Keratinocyte (primary cell): ENCODE results near the gene CUEDC2.

Source experiments
- CTCF ChIP-seq, 3 experiments: IDR thresholded peaks in 1 of 3; conservative IDR thresholded peaks in 1 of 3; optimal IDR thresholded peaks in 1 of 3; 2 replicates in 2 of 3; 3 replicates in 1 of 3; pipeline versions ENCODE3 to v1.5.1; 2011; ENCODE audit warnings: low read length in 3 of 3, mild to moderate bottlenecking in 3 of 3, moderate library complexity in 2 of 3, control low read depth in 1 of 3, inconsistent platforms in 1 of 3; ENCODE audit not compliant: insufficient read depth in 2 of 3; ENCODE audit errors: extremely low read depth in 1 of 3
- EZH2 ChIP-seq: IDR thresholded peaks from one replicate; pipeline ENCODE4 v1.6.1; 2012; ENCODE audit warnings: inconsistent platforms, mild to moderate bottlenecking, low read length, moderate library complexity

GRCh38 chr10:102389894-102390293, 42.5 kb downstream of the CUEDC2 start:
- TF ChIP-seq CTCF (optimal IDR thresholded peaks at IDR 0.05 in 1 of 3, IDR thresholded peaks at IDR 0.05 in 1 of 3, conservative IDR thresholded peaks at IDR 0.05 in 1 of 3; ENCODE audit: extremely low read depth in 1 of 3, insufficient read depth in 2 of 3, low read length in 3 of 3) = no peak
- no peak for TF ChIP-seq EZH2
